Activated B cell treated with CpG ODN at 0.5 μM for 24 hours (primary cell): ENCODE data around the gene ANKRD13B. TPM values are rescaled to one million over a fixed set of nuclear protein-coding genes. Genes with fewer than 3 reads are reported as not detected.

Source experiments
- ATAC-seq: fragments of 200-7000 bp; cut with Tn5 transposase; one replicate; pipeline ENCODE4 v1.10.0; 2021; ENCODE audit warnings: low read depth, mild to moderate bottlenecking, moderate library complexity
- CTCF ChIA-PET: fragments of 350-600 bp; sonication (Branson Sonifier 250); formaldehyde crosslinking; loops from one replicate; lab custom pipeline; 2021; ENCODE audit warnings: antibody characterized with exemption; lab: Charles Lee
- POLR2A ChIA-PET: fragments of 350-600 bp; sonication (Branson Sonifier 250); formaldehyde crosslinking; loops from one replicate; lab custom pipeline; 2021; ENCODE audit warnings: antibody characterized with exemption; lab: Charles Lee
- DNase-seq: peaks from one replicate; pipeline ENCODE4 v3.0.0; 2022
- H3K27ac Mint-ChIP-seq: one replicate; pipeline ENCODE4 v1.8.0; 2020; ENCODE audit warnings: mixed read lengths
- H3K27me3 Mint-ChIP-seq: one replicate; pipeline ENCODE4 v1.8.0; 2021; ENCODE audit warnings: mixed read lengths
- H3K36me3 Mint-ChIP-seq: one replicate; pipeline ENCODE4 v1.8.0; 2021; ENCODE audit warnings: low read depth, mixed read lengths
- H3K4me1 Mint-ChIP-seq: one replicate; pipeline ENCODE4 v1.8.0; 2021; ENCODE audit warnings: mixed read lengths
- H3K4me3 Mint-ChIP-seq: one replicate; pipeline ENCODE4 v1.8.0; 2020; ENCODE audit warnings: mild to moderate bottlenecking, mixed read lengths
- H3K9me3 Mint-ChIP-seq: one replicate; pipeline ENCODE4 v1.8.0; 2020; ENCODE audit warnings: mixed read lengths
- CTCF ChIP-seq: fragments of 200-600 bp; IDR thresholded peaks from one replicate; pipeline ENCODE4 v1.8.0; 2022; ENCODE audit warnings: antibody characterized with exemption, mild to moderate bottlenecking
- intact Hi-C: fragments of 100-400 bp; cut with micrococcal nuclease; formaldehyde crosslinking; loops from one replicate; pipeline ENCODE4 v1.15.1; 2024
- total RNA-seq: library from RNA; stranded (reverse); gene quantifications from 2 replicates; pipeline ENCODE4 v1.2.3, GENCODE V29; 2022

ANKRD13B gene
- total RNA-seq, 1 donor from 2014 or later, result 3.5 TPM

- TF ChIP-seq CTCF, result no peak
- no peaks in the 10 kb centered on the region for H3K36me3 Mint-ChIP-seq
- H3K4me1 Mint-ChIP-seq, result peaks cover 24% of the 10 kb centered on the region
- ChIA-PET CTCF (interaction anchor here (1.2 kb wide), 1 partner anchor 15 kb away, joined by 3 read pairs; no protein-coding TSS in a partner anchor), POLR2A (no interaction called here)
- no peaks in the 10 kb centered on the region for H3K9me3 Mint-ChIP-seq
- intact Hi-C loops, result loop anchor here (10.0 kb wide), 1 partner anchor 641 kb away; the partner anchor contains the start of gene PHF12
- no peak for ATAC-seq
- H3K4me3 Mint-ChIP-seq, result no peak overlapping the region
- H3K27ac Mint-ChIP-seq, result no peak overlapping the region
- no peaks in the 10 kb centered on the region for H3K27me3 Mint-ChIP-seq
- DNase-seq, result no peak
These were observed 3.2 kb downstream of the ANKRD13B start for GRCh38 chr17:29595943-29596774.

DNA sequence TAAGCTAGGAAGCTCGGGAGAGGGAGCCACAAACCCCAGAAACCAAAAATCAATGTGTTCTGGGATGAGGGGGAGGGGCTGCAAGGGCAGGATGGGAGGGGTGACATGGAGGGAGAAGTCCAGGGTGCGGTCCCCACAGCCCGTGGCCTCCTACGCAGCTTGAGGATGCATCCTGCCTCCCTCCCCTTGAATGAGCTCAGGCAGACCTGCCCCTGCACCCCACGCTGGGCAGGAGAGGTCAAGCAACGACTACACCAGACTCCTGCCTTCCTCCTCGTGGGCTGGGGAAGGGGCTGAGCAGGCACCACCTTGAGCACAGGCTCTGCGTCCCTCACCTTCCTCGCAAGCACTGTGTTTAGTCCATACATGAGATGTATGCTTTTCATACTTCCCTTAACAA is 3.9 kb downstream of the ANKRD13B start:
- intact Hi-C loops, result loop anchor here (10.0 kb wide), 1 partner anchor 642 kb away; the partner anchor contains the start of gene PHF12
- TF ChIP-seq CTCF, result no peak
- Mint-ChIP-seq H3K27ac (no peak overlapping the region), H3K4me3 (no peak overlapping the region), H3K4me1 (peaks cover 17% of the 10 kb centered on the region), H3K27me3 (no peaks in the 10 kb centered on the region), H3K9me3 (no peaks in the 10 kb centered on the region), H3K36me3 (no peaks in the 10 kb centered on the region)
- POLR2A ChIA-PET, result no interaction called here
- ATAC-seq (no peak), DNase-seq (no peak)
- CTCF ChIA-PET, result interaction anchor here (1.2 kb wide), 1 partner anchor 16 kb away, joined by 3 read pairs; no protein-coding TSS in a partner anchor

- no peak for ATAC-seq
- no peak for TF ChIP-seq CTCF
- no peaks in the 10 kb centered on the region for H3K36me3 Mint-ChIP-seq
- CTCF ChIA-PET, result interaction anchor here (1.2 kb wide), 1 partner anchor 16 kb away, joined by 3 read pairs; no protein-coding TSS in a partner anchor
- POLR2A ChIA-PET, result no interaction called here
- intact Hi-C loops, result loop anchor here (10.0 kb wide), 1 partner anchor 643 kb away; the partner anchor contains the start of gene PHF12
- peaks cover 10% of the 10 kb centered on the region for H3K4me1 Mint-ChIP-seq
- no peak overlapping the region for H3K4me3 Mint-ChIP-seq
- no peak overlapping the region for H3K27ac Mint-ChIP-seq
- no peaks in the 10 kb centered on the region for H3K27me3 Mint-ChIP-seq
- no peak for DNase-seq
- no peaks in the 10 kb centered on the region for H3K9me3 Mint-ChIP-seq
These were observed 4.6 kb downstream of the ANKRD13B start for GRCh38 chr17:29597361-29598172.

- no peak for DNase-seq
- POLR2A ChIA-PET, result no interaction called here
- Mint-ChIP-seq H3K4me3 (no peak overlapping the region), H3K36me3 (no peaks in the 10 kb centered on the region), H3K4me1 (no peaks in the 10 kb centered on the region), H3K27ac (no peak overlapping the region), H3K27me3 (no peaks in the 10 kb centered on the region), H3K9me3 (no peaks in the 10 kb centered on the region)
- CTCF ChIA-PET, result no interaction called here
- TF ChIP-seq CTCF, result no peak
- no peak for ATAC-seq
- intact Hi-C loops, result no loop called here
These were observed 10.3 kb downstream of the ANKRD13B start for GRCh38 chr17:29603109-29603674.
